A673 (cell line): ENCODE data around the gene RNF212B.

Experiments
- EZH2 ChIP-seq: fragments of 200-600 bp; sonication (generic); IDR thresholded peaks from 2 replicates; pipeline ENCODE4 v1.6.1; 2017; ENCODE audit warnings: borderline replicate concordance, low read depth, mild to moderate bottlenecking, mixed read lengths, antibody characterized with exemption, low read length; ENCODE audit not compliant: poor library complexity, severe bottlenecking
- TF ChIP-seq, protein P1 (sequence below): fragments of 300-800, 200-600 bp; sonication (generic); conservative IDR thresholded peaks from 2 replicates; pipeline ENCODE4 v1.5.1; 2017; ENCODE audit warnings: low read depth, mild to moderate bottlenecking, antibody characterized with exemption, low read length, moderate library complexity, mixed read lengths

DNA sequence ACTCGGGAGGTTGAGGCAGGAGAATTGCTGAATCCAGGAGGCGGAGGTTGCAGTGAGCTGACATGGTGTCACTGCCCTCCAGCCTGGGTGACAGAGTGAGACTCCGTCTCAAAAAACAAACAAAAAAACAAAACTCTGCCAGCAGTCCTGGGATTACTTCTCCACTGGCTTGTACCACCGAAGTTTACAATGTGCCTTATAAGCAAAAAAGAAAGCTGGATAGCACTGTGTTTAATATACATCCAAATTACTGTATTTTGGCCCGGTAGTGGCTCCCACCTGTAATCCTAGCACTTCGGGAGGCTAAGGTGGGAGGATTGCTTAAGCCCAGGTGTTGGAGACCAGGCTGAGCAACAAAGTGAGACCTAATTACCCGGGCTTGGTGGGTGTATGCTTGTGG is 31.5 kb downstream of the RNF212B start:
- TF ChIP-seq EZH2: no peak
- TF ChIP-seq, protein P1, sequence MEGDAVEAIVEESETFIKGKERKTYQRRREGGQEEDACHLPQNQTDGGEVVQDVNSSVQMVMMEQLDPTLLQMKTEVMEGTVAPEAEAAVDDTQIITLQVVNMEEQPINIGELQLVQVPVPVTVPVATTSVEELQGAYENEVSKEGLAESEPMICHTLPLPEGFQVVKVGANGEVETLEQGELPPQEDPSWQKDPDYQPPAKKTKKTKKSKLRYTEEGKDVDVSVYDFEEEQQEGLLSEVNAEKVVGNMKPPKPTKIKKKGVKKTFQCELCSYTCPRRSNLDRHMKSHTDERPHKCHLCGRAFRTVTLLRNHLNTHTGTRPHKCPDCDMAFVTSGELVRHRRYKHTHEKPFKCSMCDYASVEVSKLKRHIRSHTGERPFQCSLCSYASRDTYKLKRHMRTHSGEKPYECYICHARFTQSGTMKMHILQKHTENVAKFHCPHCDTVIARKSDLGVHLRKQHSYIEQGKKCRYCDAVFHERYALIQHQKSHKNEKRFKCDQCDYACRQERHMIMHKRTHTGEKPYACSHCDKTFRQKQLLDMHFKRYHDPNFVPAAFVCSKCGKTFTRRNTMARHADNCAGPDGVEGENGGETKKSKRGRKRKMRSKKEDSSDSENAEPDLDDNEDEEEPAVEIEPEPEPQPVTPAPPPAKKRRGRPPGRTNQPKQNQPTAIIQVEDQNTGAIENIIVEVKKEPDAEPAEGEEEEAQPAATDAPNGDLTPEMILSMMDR: no peak
